Measurements from ENCODE around the gene MAGEA1. TPM values are rescaled to one million over a fixed set of nuclear protein-coding genes. Genes with fewer than 3 reads are reported as not detected.
"Not testable (repeated sequence)": the region's sequence is repeated elsewhere in the genome, so short reads cannot be mapped to it uniquely, and the experiment has no call there.

Gene MAGEA1
- not detected for polyA plus RNA-seq (2013, experiment 1 of 2)
- polyA plus RNA-seq (2013, experiment 2 of 2): not detected

- no peaks in the 10 kb centered on the region for H3K27me3 ChIP-seq (ENCODE audit: insufficient read depth, low read length)
Observed at GRCh38 chrX:153179131-153179530, at the start of gene MAGEA1. TSS of gene MAGEA1 (plus strand) at chrX:153179284. CDS start at chrX:153182390, 3,106 bp downstream.

GRCh38 chrX:153132924-153133323, 46.2 kb upstream of the MAGEA1 start:
- not testable (repeated sequence) for H3K36me3 ChIP-seq (ENCODE audit: insufficient read depth, low read length); H3K9ac ChIP-seq (ENCODE audit: low read depth, low read length); H3K9me3 ChIP-seq (ENCODE audit: insufficient read depth, low read depth, low read length); H3K27ac ChIP-seq (ENCODE audit: low read depth, low read length); H3K4me3 ChIP-seq (ENCODE audit: low read length); H3K27me3 ChIP-seq (ENCODE audit: insufficient read depth, low read length); H3K4me1 ChIP-seq (ENCODE audit: insufficient read depth, low read length)
- WGBS: no CpG with 5 or more reads among the region's 12 CpGs

More at GRCh38 chrX:153179131-153179530, at the start of gene MAGEA1:
- Histone ChIP-seq H3K9ac (ENCODE audit: low read depth, low read length) (no peak within 1 kb of the TSS), H3K27ac (ENCODE audit: low read depth, low read length) (no peak within 1 kb of the TSS), H3K36me3 (ENCODE audit: insufficient read depth, low read length) (no peaks in the 10 kb centered on the region), H3K4me1 (ENCODE audit: insufficient read depth, low read length) (no peaks in the 10 kb centered on the region), H3K4me3 (ENCODE audit: low read length) (no peak within 1 kb of the TSS), H3K9me3 (ENCODE audit: insufficient read depth, low read depth, low read length) (no peaks in the 10 kb centered on the region)
- 96% methylated on average over 17 of the region's 19 CpGs for WGBS

- not testable (repeated sequence) for H3K36me3 ChIP-seq (ENCODE audit: insufficient read depth, low read length)
Observed at GRCh38 chrX:153139074-153139473, 40.0 kb upstream of the MAGEA1 start.

GRCh38 chrX:153146288-153146687, 32.8 kb upstream of the MAGEA1 start:
- not testable (repeated sequence) for H3K27me3 ChIP-seq (ENCODE audit: insufficient read depth, low read length); H3K27ac ChIP-seq (ENCODE audit: low read depth, low read length); H3K4me1 ChIP-seq (ENCODE audit: insufficient read depth, low read length); H3K9ac ChIP-seq (ENCODE audit: low read depth, low read length); H3K9me3 ChIP-seq (ENCODE audit: insufficient read depth, low read depth, low read length); H3K36me3 ChIP-seq (ENCODE audit: insufficient read depth, low read length); H3K4me3 ChIP-seq (ENCODE audit: low read length)
- no CpG with 5 or more reads among the region's 7 CpGs for WGBS

More at GRCh38 chrX:153139074-153139473, 40.0 kb upstream of the MAGEA1 start:
- H3K9me3 ChIP-seq (ENCODE audit: insufficient read depth, low read depth, low read length); H3K4me1 ChIP-seq (ENCODE audit: insufficient read depth, low read length); H3K27me3 ChIP-seq (ENCODE audit: insufficient read depth, low read length); H3K9ac ChIP-seq (ENCODE audit: low read depth, low read length); H3K27ac ChIP-seq (ENCODE audit: low read depth, low read length); H3K4me3 ChIP-seq (ENCODE audit: low read length): not testable (repeated sequence)
- no CpG with 5 or more reads among the region's 4 CpGs for WGBS

GRCh38 chrX:153153516-153153915, 25.6 kb upstream of the MAGEA1 start:
- no peaks in the 10 kb centered on the region for H3K9me3 ChIP-seq (ENCODE audit: insufficient read depth, low read depth, low read length)
- H3K4me1 ChIP-seq (ENCODE audit: insufficient read depth, low read length): no peaks in the 10 kb centered on the region
- H3K36me3 ChIP-seq (ENCODE audit: insufficient read depth, low read length): no peaks in the 10 kb centered on the region
- H3K27ac ChIP-seq (ENCODE audit: low read depth, low read length): no peak overlapping the region
- H3K27me3 ChIP-seq (ENCODE audit: insufficient read depth, low read length): no peaks in the 10 kb centered on the region
- WGBS: 79% methylated on average over 3 of the region's 3 CpGs
- H3K9ac ChIP-seq (ENCODE audit: low read depth, low read length): no peak overlapping the region
- no peak overlapping the region for H3K4me3 ChIP-seq (ENCODE audit: low read length)

- no peak overlapping the region for H3K9ac ChIP-seq (ENCODE audit: low read depth, low read length)
- no peaks in the 10 kb centered on the region for H3K27me3 ChIP-seq (ENCODE audit: insufficient read depth, low read length)
- no peaks in the 10 kb centered on the region for H3K9me3 ChIP-seq (ENCODE audit: insufficient read depth, low read depth, low read length)
- H3K4me1 ChIP-seq (ENCODE audit: insufficient read depth, low read length): no peaks in the 10 kb centered on the region
- no peaks in the 10 kb centered on the region for H3K36me3 ChIP-seq (ENCODE audit: insufficient read depth, low read length)
- H3K4me3 ChIP-seq (ENCODE audit: low read length): no peak overlapping the region
- WGBS: 90% methylated on average over 5 of the region's 5 CpGs
- no peak overlapping the region for H3K27ac ChIP-seq (ENCODE audit: low read depth, low read length)
Observed at GRCh38 chrX:153157450-153157849, 21.6 kb upstream of the MAGEA1 start.

- Histone ChIP-seq H3K9me3 (ENCODE audit: insufficient read depth, low read depth, low read length) (no peaks in the 10 kb centered on the region), H3K27me3 (ENCODE audit: insufficient read depth, low read length) (no peaks in the 10 kb centered on the region), H3K27ac (ENCODE audit: low read depth, low read length) (no peak overlapping the region), H3K36me3 (ENCODE audit: insufficient read depth, low read length) (no peaks in the 10 kb centered on the region), H3K4me3 (ENCODE audit: low read length) (no peak overlapping the region), H3K9ac (ENCODE audit: low read depth, low read length) (no peak overlapping the region), H3K4me1 (ENCODE audit: insufficient read depth, low read length) (no peaks in the 10 kb centered on the region)
- WGBS: 94% methylated on average over 7 of the region's 7 CpGs
Observed at GRCh38 chrX:153158319-153158718, 20.8 kb upstream of the MAGEA1 start.

GRCh38 chrX:153161952-153162351, 17.1 kb upstream of the MAGEA1 start:
- 82% methylated on average over 5 of the region's 5 CpGs for WGBS
- H3K4me3 ChIP-seq (ENCODE audit: low read length): no peak overlapping the region
- H3K27me3 ChIP-seq (ENCODE audit: insufficient read depth, low read length): no peaks in the 10 kb centered on the region
- no peaks in the 10 kb centered on the region for H3K4me1 ChIP-seq (ENCODE audit: insufficient read depth, low read length)
- no peaks in the 10 kb centered on the region for H3K36me3 ChIP-seq (ENCODE audit: insufficient read depth, low read length)
- H3K27ac ChIP-seq (ENCODE audit: low read depth, low read length): no peak overlapping the region
- no peak overlapping the region for H3K9ac ChIP-seq (ENCODE audit: low read depth, low read length)
- no peaks in the 10 kb centered on the region for H3K9me3 ChIP-seq (ENCODE audit: insufficient read depth, low read depth, low read length)

GRCh38 chrX:153164733-153165132, 14.4 kb upstream of the MAGEA1 start:
- H3K4me3 ChIP-seq (ENCODE audit: low read length): no peak overlapping the region
- no peaks in the 10 kb centered on the region for H3K36me3 ChIP-seq (ENCODE audit: insufficient read depth, low read length)
- H3K9ac ChIP-seq (ENCODE audit: low read depth, low read length): no peak overlapping the region
- no peak overlapping the region for H3K27ac ChIP-seq (ENCODE audit: low read depth, low read length)
- 93% methylated on average over 3 of the region's 3 CpGs for WGBS
- H3K27me3 ChIP-seq (ENCODE audit: insufficient read depth, low read length): no peaks in the 10 kb centered on the region
- no peaks in the 10 kb centered on the region for H3K9me3 ChIP-seq (ENCODE audit: insufficient read depth, low read depth, low read length)
- H3K4me1 ChIP-seq (ENCODE audit: insufficient read depth, low read length): no peaks in the 10 kb centered on the region

- not testable (repeated sequence) for H3K4me3 ChIP-seq (ENCODE audit: low read length); H3K9me3 ChIP-seq (ENCODE audit: insufficient read depth, low read depth, low read length); H3K9ac ChIP-seq (ENCODE audit: low read depth, low read length); H3K27me3 ChIP-seq (ENCODE audit: insufficient read depth, low read length); H3K4me1 ChIP-seq (ENCODE audit: insufficient read depth, low read length); H3K36me3 ChIP-seq (ENCODE audit: insufficient read depth, low read length); H3K27ac ChIP-seq (ENCODE audit: low read depth, low read length)
- WGBS: no CpG with 5 or more reads among the region's 4 CpGs
Observed at GRCh38 chrX:153168423-153168822, 10.7 kb upstream of the MAGEA1 start.

- H3K9ac ChIP-seq (ENCODE audit: low read depth, low read length): no peak overlapping the region
Observed at GRCh38 chrX:153181822-153182221, 2.7 kb downstream of the MAGEA1 start.

GRCh38 chrX:153184787-153185186, 5.7 kb downstream of the MAGEA1 start:
- H3K4me3 ChIP-seq (ENCODE audit: low read length): no peak overlapping the region
- H3K27me3 ChIP-seq (ENCODE audit: insufficient read depth, low read length): no peaks in the 10 kb centered on the region
- no peaks in the 10 kb centered on the region for H3K36me3 ChIP-seq (ENCODE audit: insufficient read depth, low read length)
- WGBS: 93% methylated on average over 8 of the region's 8 CpGs
- H3K27ac ChIP-seq (ENCODE audit: low read depth, low read length): no peak overlapping the region
- H3K4me1 ChIP-seq (ENCODE audit: insufficient read depth, low read length): no peaks in the 10 kb centered on the region
- no peaks in the 10 kb centered on the region for H3K9me3 ChIP-seq (ENCODE audit: insufficient read depth, low read depth, low read length)
- no peak overlapping the region for H3K9ac ChIP-seq (ENCODE audit: low read depth, low read length)

More at GRCh38 chrX:153181822-153182221, 2.7 kb downstream of the MAGEA1 start:
- Histone ChIP-seq H3K9me3 (ENCODE audit: insufficient read depth, low read depth, low read length) (no peaks in the 10 kb centered on the region), H3K4me3 (ENCODE audit: low read length) (no peak overlapping the region), H3K36me3 (ENCODE audit: insufficient read depth, low read length) (no peaks in the 10 kb centered on the region), H3K4me1 (ENCODE audit: insufficient read depth, low read length) (no peaks in the 10 kb centered on the region), H3K27ac (ENCODE audit: low read depth, low read length) (no peak overlapping the region), H3K27me3 (ENCODE audit: insufficient read depth, low read length) (no peaks in the 10 kb centered on the region)
- 93% methylated on average over 4 of the region's 4 CpGs for WGBS

All from HUES64 (cell line).